Right atrium auricular region (tissue), 2 donors: Measurements from ENCODE around the gene MBD3L2B. TPM values are rescaled to one million over a fixed set of nuclear protein-coding genes. Genes with fewer than 3 reads are reported as not detected.

Experiments used
- DNase-seq: peaks from one replicate; pipeline ENCODE4 v3.0.0-alpha.2; 2019; ENCODE audit warnings: low spot score
- H3K27ac ChIP-seq, 2 donors: fragments of 200-600 bp; sonication (generic); 1 replicate in 1 of 2; 2 replicates in 1 of 2; pipeline ENCODE4 v1.5.1; 2016 to 2019
- H3K27me3 ChIP-seq, 2 donors: fragments of 200-600 bp; sonication (generic); one replicate each; pipeline versions ENCODE4 v1.5.1 to v1.6.0; 2017 to 2019
- H3K36me3 ChIP-seq: fragments of 200-600 bp; sonication (generic); one replicate; pipeline ENCODE4 v1.5.1; 2016
- H3K4me1 ChIP-seq, 2 donors: fragments of 200-600 bp; sonication (generic); one replicate each; pipeline versions ENCODE4 v1.5.1 to v1.6.0; 2017 to 2019
- H3K4me3 ChIP-seq, 2 donors: fragments of 200-600 bp; sonication (generic); 1 replicate in 1 of 2; 2 replicates in 1 of 2; pipeline ENCODE4 v1.5.1; 2017 to 2019; ENCODE audit warnings: mild to moderate bottlenecking in 1 of 2, moderate library complexity in 1 of 2
- H3K9me3 ChIP-seq, 2 donors: fragments of 200-600 bp; sonication (generic); one replicate each; pipeline ENCODE4 v1.5.1; 2019
- CTCF ChIP-seq, 2 donors: fragments of 200-600 bp; sonication (generic); IDR thresholded peaks; one replicate each; pipeline ENCODE4 v1.5.1; 2019; ENCODE audit warnings: antibody characterized with exemption in 2 of 2
- total RNA-seq, 2 donors: library from RNA; depleted of rRNA; stranded (reverse); fragments of >200 nt; gene quantifications; one replicate each; pipeline ENCODE4 v1.1.0, GENCODE V29; 2016

The MBD3L2B gene
- total RNA-seq, 2 donors from 2014 or later: not detected

- H3K4me1 ChIP-seq: no peaks in the 10 kb centered on the region
- H3K4me3 ChIP-seq: no peak overlapping the region
- H3K27me3 ChIP-seq: no peaks in the 10 kb centered on the region
- no peaks in the 10 kb centered on the region for H3K36me3 ChIP-seq
- H3K9me3 ChIP-seq: no peaks in the 10 kb centered on the region
- no peak for DNase-seq
- TF ChIP-seq CTCF (IDR thresholded peaks at IDR 0.05): no peak
- H3K27ac ChIP-seq: no peak overlapping the region
Observed at GRCh38 chr19:7004313-7004931, 16.8 kb downstream of the MBD3L2B start.

GRCh38 chr19:7000816-7001215 lies 20.4 kb downstream of the MBD3L2B start:
- Histone ChIP-seq H3K27ac (no peak overlapping the region), H3K4me3 (no peak overlapping the region), H3K9me3 (no peaks in the 10 kb centered on the region), H3K36me3 (no peaks in the 10 kb centered on the region), H3K27me3 (no peaks in the 10 kb centered on the region), H3K4me1 (no peaks in the 10 kb centered on the region)
- TF ChIP-seq CTCF (IDR thresholded peaks at IDR 0.05): no peak
- DNase-seq: no peak

- H3K36me3 ChIP-seq: no peaks in the 10 kb centered on the region
- H3K9me3 ChIP-seq: no peaks in the 10 kb centered on the region
- H3K27me3 ChIP-seq: no peaks in the 10 kb centered on the region
- TF ChIP-seq CTCF (IDR thresholded peaks at IDR 0.05): no peak
- DNase-seq: no peak
- H3K27ac ChIP-seq: no peak overlapping the region
- no peaks in the 10 kb centered on the region for H3K4me1 ChIP-seq
- H3K4me3 ChIP-seq: no peak overlapping the region
Observed at GRCh38 chr19:7000333-7000732, 20.9 kb downstream of the MBD3L2B start.

- TF ChIP-seq CTCF (IDR thresholded peaks at IDR 0.05): no peak
- H3K27me3 ChIP-seq: no peaks in the 10 kb centered on the region
- DNase-seq: no peak
- no peaks in the 10 kb centered on the region for H3K36me3 ChIP-seq
- H3K4me3 ChIP-seq: no peak overlapping the region
- no peaks in the 10 kb centered on the region for H3K4me1 ChIP-seq
- no peak overlapping the region for H3K27ac ChIP-seq
- no peaks in the 10 kb centered on the region for H3K9me3 ChIP-seq
Observed at GRCh38 chr19:6999933-7000332, 21.3 kb downstream of the MBD3L2B start.

- no peak for TF ChIP-seq CTCF (IDR thresholded peaks at IDR 0.05)
- Histone ChIP-seq H3K27ac (no peak overlapping the region), H3K27me3 (no peaks in the 10 kb centered on the region), H3K4me1 (no peaks in the 10 kb centered on the region), H3K9me3 (no peaks in the 10 kb centered on the region), H3K4me3 (no peak overlapping the region), H3K36me3 (no peaks in the 10 kb centered on the region)
- DNase-seq: no peak
Observed at GRCh38 chr19:6997679-6998445, 23.4 kb downstream of the MBD3L2B start.
